NCI-H146 treated with DMSO at 0.1 percent for 48 hours (cell line): ENCODE results near the gene ENTPD8.

ENCODE experiments used
- DNase-seq: peaks from one replicate; lab custom pipeline; 2025; ENCODE audit not compliant: unreplicated experiment; lab: John Stamatoyannopoulos, UW

Gene ENTPD8

DNA sequence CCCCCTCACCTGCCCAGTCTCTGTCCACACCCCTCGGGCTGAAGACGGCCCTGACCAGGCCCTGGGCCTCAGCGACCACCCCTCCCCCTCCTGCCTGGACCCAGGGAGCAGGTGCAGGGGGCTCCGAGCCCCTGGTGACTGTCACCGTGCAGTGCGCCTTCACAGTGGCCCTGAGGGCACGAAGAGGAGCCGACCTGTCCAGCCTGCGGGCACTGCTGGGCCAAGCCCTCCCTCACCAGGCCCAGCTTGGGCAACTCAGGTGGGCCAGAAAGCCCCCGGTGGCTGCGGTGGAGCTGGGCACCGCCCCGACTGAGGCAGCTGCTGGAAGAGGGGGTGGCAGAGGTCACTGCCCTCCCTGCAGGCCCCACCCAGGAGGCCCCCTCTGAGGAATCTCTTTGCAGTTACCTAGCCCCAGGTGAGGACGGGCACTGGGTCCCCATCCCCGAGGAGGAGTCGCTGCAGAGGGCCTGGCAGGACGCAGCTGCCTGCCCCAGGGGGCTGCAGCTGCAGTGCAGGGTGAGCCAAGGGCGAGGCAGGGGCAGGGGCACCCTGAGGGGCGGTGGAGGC lies 7.7 kb downstream of the ENTPD8 start:
- DNase-seq: no peak

DNA sequence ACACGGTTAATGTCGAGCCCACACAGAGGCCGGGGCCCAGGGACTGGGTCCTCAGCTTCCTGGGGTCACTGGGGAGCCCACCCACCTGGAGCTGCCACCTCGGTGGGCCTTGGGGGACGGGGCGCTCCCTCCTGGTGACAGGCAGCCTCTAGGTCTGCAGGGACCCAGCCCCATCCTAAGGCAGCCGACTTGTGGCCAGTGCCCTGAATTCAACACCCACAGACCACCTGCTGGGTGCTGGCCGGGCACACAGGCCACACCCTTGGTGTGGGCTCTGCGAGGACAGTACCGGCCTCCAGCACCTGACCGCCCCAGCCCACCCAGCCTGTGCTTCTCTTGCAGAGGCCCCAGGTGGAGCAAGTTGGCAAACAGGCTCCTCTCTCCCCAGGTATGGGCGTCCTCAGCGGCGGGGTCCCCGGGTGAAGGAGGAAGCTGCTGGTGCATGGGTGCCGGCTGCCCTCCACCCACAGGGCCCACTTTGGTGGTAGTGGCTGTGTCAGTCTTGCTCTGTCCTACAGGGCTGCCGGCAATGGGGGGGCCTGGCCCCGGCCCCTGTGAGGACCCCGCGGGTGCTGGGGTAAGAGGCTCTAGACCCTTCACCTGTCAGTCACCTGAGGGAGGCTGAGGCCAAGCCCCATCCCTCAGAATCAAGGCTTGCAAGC lies 8.3 kb downstream of the ENTPD8 start:
- DNase-seq: no peak

DNA sequence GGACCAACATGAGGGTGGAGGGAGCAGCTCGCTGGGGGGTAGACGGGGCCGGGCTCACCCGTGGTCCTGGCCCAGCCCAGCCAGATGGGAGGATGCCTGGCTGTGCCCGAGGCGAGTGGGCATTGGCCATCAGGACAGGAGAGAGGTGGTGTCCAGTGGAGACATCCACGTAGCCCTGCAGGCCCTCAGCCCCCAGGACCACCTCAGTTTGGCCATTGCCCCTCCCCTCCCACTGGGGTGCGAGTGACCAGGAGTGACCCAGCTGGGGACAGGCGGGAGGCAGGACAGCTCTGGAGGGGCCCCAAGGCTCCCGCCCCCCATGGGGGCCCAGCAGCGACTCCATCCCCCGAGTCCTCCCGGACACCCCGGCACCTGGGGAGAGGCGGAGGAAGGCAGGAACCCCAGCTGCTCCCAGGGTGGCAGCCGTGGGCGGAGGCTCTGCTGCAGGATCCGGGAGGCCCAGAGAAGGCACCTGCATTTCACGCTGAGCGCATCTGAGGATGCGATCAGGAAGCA lies 9.7 kb downstream of the ENTPD8 start:
- DNase-seq: no peak

DNA sequence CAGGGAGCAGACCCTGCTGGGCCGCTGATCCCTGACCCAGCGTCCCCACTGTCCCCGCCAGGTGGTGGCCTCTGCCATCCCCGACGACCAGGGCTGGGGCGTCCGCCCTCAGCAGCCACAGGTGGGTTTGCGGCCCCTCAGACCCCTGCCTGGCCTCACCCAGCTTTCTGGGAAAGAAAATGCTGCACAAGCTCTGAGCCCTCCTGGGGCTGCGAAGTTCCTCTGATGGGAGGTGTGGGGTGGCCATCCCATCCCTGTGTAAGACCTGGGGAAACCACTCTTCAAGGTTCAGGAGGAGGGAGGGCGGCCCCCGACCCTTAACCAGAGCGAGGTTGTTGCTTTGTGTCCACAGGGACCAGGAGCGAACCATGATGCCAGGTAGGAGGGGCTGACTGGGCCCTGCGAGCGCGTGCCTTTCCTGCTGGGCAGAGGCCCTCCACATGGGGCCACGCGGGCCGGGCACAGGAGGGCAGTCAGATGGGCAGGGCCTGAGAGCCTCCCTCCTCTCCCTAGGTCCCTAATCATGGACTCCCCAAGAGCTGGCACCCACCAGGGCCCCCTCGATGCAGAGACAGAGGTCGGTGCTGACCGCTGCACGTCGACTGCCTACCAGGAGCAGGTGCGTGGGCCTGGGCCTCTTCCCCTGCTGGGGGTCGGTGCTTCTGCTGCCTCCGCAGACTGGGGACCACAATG lies 10.3 kb downstream of the ENTPD8 start:
- no peak for DNase-seq

DNA sequence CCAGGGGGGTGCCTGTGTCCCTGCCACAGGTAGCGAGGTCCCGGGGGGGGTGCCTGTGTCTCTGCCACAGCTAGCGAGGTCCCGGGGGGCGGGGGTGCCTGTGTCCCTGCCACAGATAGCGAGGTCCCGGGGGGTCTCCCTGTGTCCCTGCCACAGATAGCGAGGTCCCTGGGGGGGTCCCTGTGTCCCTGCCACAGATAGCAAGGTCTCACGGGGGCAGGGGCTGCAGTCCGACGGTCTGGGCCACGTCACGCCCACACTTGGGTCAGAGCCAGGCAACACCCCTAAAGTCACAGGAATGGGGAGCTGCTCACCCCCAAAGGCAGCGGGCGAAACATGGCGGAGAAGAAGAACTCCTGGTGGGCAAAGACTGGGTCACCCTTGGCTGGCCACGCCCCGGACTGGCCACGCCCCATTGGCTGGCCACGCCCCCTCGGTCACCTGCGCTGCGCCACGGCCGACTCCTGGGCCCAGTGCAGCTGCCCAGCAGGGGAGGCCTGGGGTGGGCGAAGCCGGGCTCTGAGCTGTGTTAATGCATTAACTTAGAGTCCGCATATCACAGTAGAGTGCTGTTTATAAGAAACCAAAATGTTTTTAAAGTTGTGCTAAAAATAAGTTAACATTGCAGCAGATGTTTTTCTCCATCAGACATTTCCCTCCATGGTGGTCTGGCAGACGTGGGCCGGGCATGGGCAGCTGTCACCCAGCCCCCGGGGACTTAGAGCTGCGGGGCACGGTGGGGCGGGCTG lies 11.0 kb downstream of the ENTPD8 start:
- DNase-seq: peak; percentile 39

DNA sequence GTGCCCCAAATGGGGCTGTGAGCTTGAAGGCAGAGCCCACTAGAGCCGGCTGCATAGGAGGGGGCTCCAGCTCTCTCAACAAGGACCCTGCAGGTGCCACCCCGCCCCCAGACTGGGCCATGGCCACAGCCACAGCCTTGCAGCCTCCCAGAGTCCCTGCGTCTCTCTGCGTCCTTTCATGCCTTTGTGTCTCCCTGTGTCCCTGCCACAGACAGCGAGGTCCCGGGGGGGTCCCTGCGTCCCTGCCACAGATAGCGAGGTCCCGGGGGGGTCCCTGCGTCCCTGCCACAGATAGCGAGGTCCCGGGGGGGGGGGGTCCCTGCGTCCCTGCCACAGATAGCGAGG lies 11.6 kb downstream of the ENTPD8 start:
- DNase-seq: no peak

DNA sequence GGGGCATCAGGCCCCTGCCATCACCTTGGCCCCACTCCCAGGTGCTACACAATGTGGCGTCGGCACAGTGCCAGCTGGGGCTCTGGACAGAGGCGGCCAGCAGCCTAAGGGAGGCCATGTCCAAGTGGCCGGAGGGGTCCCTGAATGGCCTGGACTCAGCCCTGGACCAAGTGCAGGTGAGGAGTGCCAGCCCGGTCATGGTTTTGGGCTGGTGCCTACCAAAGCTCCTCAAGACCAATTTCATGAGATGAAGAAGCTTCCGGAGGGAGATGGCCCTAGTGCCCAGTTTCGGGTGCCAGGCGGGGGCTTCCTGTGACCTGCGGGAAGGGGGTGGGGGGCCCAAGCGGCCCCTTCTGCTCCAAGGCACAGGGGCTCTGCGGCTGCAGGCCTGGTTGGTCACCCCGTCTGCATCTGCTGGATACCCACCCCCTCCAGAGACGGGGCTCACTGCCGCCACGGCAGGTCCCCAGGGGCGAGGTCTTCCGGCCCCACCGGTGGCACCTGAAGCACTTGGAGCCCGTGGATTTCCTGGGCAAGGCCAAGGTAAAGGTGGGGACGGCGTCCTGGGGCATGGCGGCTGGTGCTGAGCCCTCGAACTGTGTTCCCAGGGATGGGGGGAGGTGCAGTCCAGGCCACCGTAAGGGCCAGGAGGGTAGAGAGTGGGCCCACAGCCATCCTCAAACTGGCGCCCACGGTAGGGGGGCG lies 12.2 kb downstream of the ENTPD8 start:
- no peak for DNase-seq

DNA sequence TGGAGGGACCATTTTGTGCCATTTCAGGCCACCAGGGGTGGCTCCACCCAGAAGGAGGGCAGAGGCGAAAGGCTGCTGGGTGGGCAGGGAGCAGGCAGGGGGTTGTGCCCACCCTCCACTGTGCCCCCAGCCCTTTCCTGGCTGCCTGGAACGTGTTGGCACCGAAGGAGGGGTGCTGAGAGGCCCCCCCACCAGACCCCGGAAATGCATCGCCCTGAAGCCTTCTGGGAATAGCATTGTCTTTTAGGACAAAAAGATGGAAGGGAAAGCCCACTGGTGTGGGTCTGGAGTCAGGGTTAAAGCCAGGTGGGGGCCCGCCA lies 12.9 kb downstream of the ENTPD8 start:
- no peak for DNase-seq

DNA sequence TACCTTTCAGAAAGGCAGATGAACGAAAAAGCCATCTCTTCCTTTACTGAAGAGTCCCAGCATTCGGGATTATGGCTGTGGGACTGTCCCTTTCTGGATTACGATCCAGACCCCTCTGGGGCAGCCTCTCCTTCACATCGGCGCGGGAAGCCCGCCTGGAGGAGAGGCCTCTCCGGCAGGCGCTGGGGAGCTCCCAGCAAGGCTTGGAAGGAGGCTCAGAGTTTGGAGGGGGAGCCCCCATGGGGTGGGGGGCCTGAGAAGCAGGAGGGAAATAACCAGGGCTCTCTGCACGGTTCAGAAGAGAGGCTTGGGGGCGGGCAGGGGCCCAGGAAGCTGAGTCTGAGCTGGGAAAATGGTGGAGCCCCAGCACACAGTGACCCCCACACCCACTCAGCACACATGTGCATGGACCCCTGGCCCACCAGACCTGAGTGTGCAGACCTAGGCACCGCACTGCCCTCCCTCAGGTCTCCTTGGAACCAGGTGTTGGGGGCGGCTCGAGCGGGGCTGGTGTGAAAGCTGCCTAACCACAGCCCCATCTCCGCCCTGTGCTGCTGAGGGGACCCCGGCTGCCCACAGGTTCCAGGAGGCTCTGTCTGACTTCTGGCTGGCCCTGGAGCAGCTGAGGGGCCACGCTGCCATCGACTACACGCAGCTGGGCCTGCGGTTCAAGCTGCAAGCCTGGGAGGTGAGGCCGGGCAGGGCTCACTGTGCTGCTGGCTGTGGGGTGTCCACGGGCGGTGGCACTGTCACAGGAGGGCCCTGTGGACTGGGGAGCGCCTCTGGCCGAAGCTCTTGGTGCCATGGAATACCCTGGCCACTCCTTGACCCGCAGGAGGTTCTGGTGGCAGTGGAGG lies 13.5 kb downstream of the ENTPD8 start:
- DNase-seq: no peak

DNA sequence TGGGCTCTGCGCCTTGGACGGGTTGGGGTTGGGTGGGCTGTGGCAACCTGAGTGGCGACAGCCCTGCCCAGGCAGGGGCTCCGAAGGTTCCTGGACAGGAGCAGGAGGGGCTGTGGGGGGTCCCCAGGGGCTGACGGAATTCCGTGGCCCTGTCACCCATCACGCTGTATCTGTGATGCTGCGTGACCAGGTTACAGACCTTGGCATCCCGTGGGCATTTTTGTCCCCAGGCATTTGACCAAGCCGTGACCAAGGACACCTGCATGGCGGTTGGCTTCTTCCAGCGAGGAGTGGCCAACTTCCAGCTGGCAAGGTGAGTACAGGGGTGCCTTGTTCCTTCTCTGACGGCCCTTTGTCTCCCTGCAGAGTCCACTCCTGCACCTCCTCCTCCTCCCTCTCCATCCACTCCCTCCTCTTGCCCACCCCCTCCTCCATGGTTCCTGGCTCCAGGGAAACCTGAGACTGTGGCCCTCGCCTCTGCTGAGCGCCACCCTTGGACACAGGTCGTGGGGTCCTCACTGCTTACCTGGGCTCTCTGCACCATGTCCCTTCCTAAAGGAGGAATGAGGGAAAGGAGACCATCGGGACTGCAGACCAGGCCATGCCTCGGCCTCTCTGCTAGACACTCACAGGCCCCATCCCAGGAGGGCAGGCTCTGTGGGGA lies 15.0 kb downstream of the ENTPD8 start:
- DNase-seq: no peak

DNA sequence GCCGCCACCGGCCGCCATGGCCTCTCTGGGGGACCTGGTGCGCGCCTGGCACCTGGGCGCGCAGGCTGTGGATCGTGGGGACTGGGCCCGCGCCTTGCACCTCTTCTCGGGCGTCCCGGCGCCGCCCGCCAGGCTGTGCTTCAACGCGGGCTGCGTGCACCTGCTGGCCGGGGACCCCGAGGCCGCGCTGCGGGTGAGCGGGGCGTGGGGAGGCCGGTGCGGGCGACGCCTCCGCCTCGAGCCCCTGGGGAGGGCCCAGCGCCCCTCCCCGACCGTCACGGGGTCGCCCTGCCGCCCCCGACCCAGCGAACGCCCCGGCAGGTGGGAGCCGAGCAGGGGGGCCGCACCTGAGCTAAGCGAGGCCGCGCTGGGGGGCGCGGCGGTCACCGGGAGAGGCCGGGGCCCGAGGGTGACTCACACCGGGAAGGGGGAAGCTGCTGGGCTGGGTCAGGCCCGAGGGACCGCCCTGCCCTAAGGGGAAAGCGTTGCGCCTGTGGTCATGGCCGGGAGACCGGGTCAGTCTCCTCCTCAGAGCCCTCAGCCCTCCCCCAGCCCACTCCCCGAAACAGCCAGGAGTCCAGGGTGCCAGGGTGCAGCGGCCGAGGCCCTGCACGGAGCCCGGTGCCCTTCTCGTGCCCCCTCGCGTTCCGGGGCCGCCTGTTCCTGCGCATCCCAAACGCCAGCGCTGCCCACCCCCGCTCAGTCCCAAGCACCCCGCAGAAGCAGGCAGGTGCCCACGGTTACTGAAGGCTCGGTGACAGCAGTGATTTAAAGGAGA lies 17.5 kb downstream of the ENTPD8 start:
- DNase-seq: no peak

DNA sequence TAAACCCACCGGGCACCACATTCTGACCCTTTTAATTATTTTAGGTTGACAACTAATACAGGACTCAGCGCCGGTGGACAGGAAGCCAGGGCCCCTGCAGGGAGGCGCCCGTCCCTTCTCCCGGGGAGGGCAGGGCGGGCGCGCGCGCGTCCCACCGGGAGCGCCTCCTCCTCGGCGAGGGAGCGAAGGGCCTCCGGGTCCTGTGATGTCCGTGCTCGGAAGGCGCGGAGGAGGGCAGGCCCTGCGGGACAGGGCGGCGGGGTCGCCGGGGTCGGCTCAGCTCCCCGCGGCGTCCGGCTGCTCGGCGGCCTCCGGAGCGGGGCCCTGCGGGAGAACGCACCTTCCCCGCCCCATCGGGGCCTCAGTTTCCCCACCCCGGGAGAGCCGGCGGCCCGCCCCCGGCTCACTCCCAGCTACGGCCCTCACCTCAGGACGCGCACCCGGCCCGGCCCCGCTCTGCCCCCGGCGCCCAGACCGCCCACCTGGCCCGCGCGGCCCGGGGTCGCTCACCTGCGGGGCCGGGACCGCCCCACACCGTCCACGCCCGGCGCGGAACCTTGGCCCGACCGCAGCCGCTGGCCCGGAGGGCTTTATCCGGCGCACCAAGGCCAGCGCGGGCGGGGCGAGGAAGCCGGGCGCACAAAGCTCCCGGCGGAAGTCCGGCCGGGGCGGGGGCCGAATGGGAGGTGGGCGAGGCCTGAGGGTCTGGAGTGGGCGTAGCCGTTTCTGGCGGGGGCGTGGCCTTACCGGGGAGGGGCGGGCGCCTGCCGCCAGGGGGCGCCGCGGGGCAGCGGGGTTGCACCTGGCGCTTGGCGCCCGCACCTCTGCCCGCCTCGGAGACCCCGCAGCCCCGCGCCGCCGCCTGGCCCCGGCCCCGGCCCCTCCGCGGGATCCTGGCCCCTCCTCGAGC lies 18.3 kb downstream of the ENTPD8 start, which contains the start of the genes EXD3 and NOXA1:
Gene EXD3 (minus strand): TSS at position 559 of the 910 bp plus-strand sequence. CDS start 27,805 bp downstream, outside the sequence.
Gene NOXA1 (plus strand): TSS at position 790 of the 910 bp plus-strand sequence. CDS start 137 bp downstream, outside the sequence.
- DNase-seq: peak; percentile 58

DNA sequence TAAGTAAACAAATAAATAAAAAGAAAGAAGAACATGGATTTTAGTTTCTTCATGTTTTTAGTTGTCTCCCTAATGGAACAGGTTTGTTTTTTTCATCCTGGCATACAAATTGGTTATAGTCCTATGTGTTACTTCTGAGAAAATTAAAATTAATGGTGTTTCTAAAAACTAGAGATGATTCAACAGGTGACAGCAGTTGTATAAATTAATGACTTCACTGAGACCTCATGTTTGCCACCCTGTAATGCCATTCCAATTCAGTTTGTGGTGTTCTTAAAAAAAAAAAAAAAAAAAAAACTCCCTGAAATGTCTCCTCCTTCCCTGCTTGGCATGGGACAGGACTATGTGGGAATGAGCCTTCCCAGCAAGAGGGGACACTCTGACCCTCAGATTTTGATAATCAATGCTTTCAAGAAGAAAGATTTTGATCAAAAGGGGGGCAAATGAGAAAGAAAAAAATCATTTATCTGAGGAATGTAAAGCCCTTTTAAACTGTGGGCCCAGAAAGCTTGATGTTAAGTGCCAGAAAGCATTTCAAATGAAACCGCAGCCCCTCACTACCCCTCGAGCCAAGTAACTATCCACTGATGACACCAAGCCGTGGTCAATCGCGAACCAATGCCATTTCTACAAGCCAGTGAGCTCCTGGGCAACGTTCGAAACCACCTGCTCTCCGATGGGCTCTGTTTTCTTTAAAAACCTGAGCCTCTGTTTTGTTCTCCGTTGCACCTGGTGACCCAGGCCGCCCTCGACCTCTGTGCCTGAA lies 19.1 kb downstream of the ENTPD8 start:
- DNase-seq: no peak

DNA sequence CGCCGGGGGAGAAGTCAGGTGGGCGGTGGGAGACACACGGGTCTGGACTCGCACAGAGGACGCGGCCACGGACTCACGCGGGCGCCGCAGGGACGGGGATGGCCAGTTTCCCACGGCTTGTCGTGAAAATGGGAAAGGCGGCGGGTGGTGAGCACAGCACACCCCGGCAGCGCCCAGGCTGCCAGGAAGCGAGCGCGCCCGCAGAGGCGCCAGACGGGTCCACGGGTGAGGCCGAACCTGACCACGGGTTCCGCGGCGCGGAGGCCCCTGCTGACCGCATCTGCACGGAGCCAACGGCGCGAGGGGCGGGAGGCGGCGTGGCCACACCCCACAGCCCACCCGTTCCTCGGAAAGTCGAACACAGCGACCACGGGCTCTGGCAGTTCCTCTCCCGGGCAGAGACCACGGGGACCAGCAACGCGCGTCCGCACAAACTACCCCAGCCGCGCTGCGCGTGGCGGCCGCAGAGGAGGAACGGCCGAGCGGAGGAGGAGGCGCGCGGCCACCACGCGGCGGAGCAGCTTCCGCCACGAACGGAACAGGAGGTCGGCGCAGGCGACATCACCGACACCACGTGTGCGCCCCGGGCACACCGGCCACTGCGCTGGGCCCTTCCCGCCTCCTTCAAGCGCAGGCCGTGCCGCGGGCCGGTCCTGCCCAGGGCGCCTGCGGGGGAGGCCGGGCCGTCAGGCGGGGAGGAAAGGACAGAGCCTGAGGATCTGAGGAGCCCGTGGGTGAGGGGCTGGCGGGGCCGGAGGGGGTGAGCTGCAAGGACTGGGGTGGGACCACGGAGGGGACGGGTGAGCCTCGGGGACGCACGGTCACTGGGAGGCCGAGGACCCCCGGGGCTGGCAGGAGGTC lies 23.8 kb downstream of the ENTPD8 start:
- DNase-seq: no peak

DNA sequence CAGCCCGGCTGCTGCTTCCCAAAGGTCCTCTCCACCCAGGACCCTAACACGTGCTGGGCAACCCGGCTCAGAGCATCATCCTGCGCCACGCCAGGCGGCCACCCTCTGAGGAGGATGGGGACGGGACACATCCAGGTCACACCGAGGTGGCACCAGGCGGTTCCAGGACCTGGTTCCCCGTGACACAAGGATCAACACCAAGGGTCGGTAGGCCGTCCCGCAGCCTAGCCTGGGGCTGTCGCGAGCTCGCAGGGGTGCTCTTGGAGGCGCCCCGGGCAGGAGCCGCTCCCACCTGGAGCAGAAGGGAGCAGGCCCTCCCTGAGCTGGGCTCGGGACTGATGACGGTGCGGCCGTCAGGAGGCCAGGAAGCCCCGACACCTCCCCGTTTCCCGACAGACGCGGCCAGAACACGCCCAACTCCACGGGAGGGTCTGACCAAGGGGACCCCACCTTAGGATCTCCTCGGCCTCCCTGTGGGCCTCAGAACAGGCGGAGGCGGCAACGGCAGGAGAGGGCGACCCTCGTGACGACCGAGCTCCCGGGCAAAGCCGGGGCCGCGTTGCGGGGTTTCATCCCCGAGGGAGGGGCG lies 24.5 kb downstream of the ENTPD8 start:
- DNase-seq: no peak
